ENCODE results near the gene ACTL7A. TPM values are rescaled to one million over a fixed set of nuclear protein-coding genes. Genes with fewer than 3 reads are reported as not detected.
"Not testable (repeated sequence)": the region's sequence is repeated elsewhere in the genome, so short reads cannot be mapped to it uniquely, and the experiment has no call there.

ACTL7A gene
- not detected for total RNA-seq

GRCh38 chr9:108861997-108862396 is at the start of gene ACTL7A:
ACTL7A (plus strand) TSS chr9:108862266; CDS start chr9:108862323, 57 bp downstream.
- ATAC-seq (no peak), DNase-seq (ENCODE audit: low spot score) (no peak)

- DNase-seq (ENCODE audit: low spot score), result no peak
- ATAC-seq, result no peak
Observed at GRCh38 chr9:108812396-108813025, 49.6 kb upstream of the ACTL7A start.

- DNase-seq (ENCODE audit: low spot score) (no peak), ATAC-seq (no peak)
Observed at GRCh38 chr9:108813951-108814601, 48.0 kb upstream of the ACTL7A start.

- no peak for ATAC-seq
- DNase-seq (ENCODE audit: low spot score), result no peak
Observed at GRCh38 chr9:108815156-108815555, 46.9 kb upstream of the ACTL7A start.

GRCh38 chr9:108816037-108816436 is 46.0 kb upstream of the ACTL7A start:
- no peak for DNase-seq (ENCODE audit: low spot score)

GRCh38 chr9:108823829-108824228 is 38.2 kb upstream of the ACTL7A start:
- ATAC-seq, result no peak
- DNase-seq (ENCODE audit: low spot score), result no peak

More at GRCh38 chr9:108816037-108816436, 46.0 kb upstream of the ACTL7A start:
- peak; percentile 26 for ATAC-seq

- ATAC-seq, result no peak
- no peak for DNase-seq (ENCODE audit: low spot score)
Observed at GRCh38 chr9:108830272-108830671, 31.8 kb upstream of the ACTL7A start.

GRCh38 chr9:108831496-108832178 is 30.4 kb upstream of the ACTL7A start:
- DNase-seq (ENCODE audit: low spot score) (no peak), ATAC-seq (no peak)

GRCh38 chr9:108832179-108832500 is 29.9 kb upstream of the ACTL7A start:
- DNase-seq (ENCODE audit: low spot score), result no peak
- ATAC-seq, result peak; percentile 90

GRCh38 chr9:108834959-108835665 is 27.0 kb upstream of the ACTL7A start:
- DNase-seq (ENCODE audit: low spot score) (no peak), ATAC-seq (no peak)

- no peak for ATAC-seq
- DNase-seq (ENCODE audit: low spot score), result no peak
Observed at GRCh38 chr9:108835831-108836230, 26.2 kb upstream of the ACTL7A start.

- ATAC-seq (no peak), DNase-seq (ENCODE audit: low spot score) (no peak)
Observed at GRCh38 chr9:108836319-108836718, 25.7 kb upstream of the ACTL7A start.

GRCh38 chr9:108836781-108837180 is 25.3 kb upstream of the ACTL7A start:
- ATAC-seq, result no peak

GRCh38 chr9:108837530-108837929 is 24.5 kb upstream of the ACTL7A start:
- no peak for ATAC-seq
- DNase-seq (ENCODE audit: low spot score), result no peak

More at GRCh38 chr9:108836781-108837180, 25.3 kb upstream of the ACTL7A start:
- DNase-seq (ENCODE audit: low spot score), result no peak

- ATAC-seq, result no peak
- DNase-seq (ENCODE audit: low spot score), result no peak
Observed at GRCh38 chr9:108838017-108838416, 24.0 kb upstream of the ACTL7A start.

GRCh38 chr9:108839561-108839960 is 22.5 kb upstream of the ACTL7A start:
- ATAC-seq, result not testable (repeated sequence)

GRCh38 chr9:108842610-108843295 is 19.3 kb upstream of the ACTL7A start:
- ATAC-seq, result no peak
- no peak for DNase-seq (ENCODE audit: low spot score)

More at GRCh38 chr9:108839561-108839960, 22.5 kb upstream of the ACTL7A start:
- DNase-seq (ENCODE audit: low spot score), result not testable (repeated sequence)

GRCh38 chr9:108844391-108844790 is 17.7 kb upstream of the ACTL7A start:
- DNase-seq (ENCODE audit: low spot score) (no peak), ATAC-seq (no peak)

- ATAC-seq (no peak), DNase-seq (ENCODE audit: low spot score) (no peak)
Observed at GRCh38 chr9:108844856-108845255, 17.2 kb upstream of the ACTL7A start.

- ATAC-seq (no peak), DNase-seq (ENCODE audit: low spot score) (no peak)
Observed at GRCh38 chr9:108845507-108845906, 16.6 kb upstream of the ACTL7A start.

GRCh38 chr9:108845947-108846346 is 16.1 kb upstream of the ACTL7A start:
- ATAC-seq (no peak), DNase-seq (ENCODE audit: low spot score) (no peak)
